H1 (cell line): ENCODE data around the gene RBM14. TPM values are rescaled to one million over a fixed set of nuclear protein-coding genes. Genes with fewer than 3 reads are reported as not detected.
A peak's percentile ranks its signal among the peaks of the same experiment; 100 is the strongest.

Experiments
- CTCF ChIA-PET: fragments of 300-600 bp; sonication (Branson Sonifier 250); formaldehyde crosslinking; loops from one replicate; lab custom pipeline; 2021; ENCODE audit not compliant: partially characterized antibody; lab: Charles Lee
- POLR2A ChIA-PET: fragments of 300-600 bp; sonication (Branson Sonifier 250); formaldehyde crosslinking; loops from one replicate; lab custom pipeline; 2021; ENCODE audit warnings: inconsistent platforms; ENCODE audit not compliant: partially characterized antibody; lab: Charles Lee
- DNase-seq, 2 experiments: peaks; one replicate each; pipeline versions ENCODE4 v3.0.0 to v3.0.0-alpha.2; 2010 to 2022; ENCODE audit warnings: low spot score in 2 of 2, low read depth in 1 of 2, mixed read lengths in 1 of 2
- FAIRE-seq: peaks from 2 replicates; lab custom pipeline; 2011; peaks lifted over from hg19 to GRCh38; lab: Jason Lieb, UNC
- H2AFZ ChIP-seq: 2 replicates; pipeline ENCODE4 v1.8.1; 2012; ENCODE audit warnings: low read length, inconsistent platforms
- H2AK5ac ChIP-seq: 2 replicates; pipeline ENCODE4 v1.6.1; 2013; ENCODE audit warnings: low read depth, low read length
- H2BK120ac ChIP-seq: replicated peaks from 2 replicates; pipeline ENCODE3; 2013; ENCODE audit warnings: low read depth, low read length, inconsistent platforms
- H2BK12ac ChIP-seq: 2 replicates; pipeline ENCODE4 v1.6.1; 2013; ENCODE audit warnings: low read depth, low read length
- H2BK15ac ChIP-seq: 2 replicates; pipeline ENCODE4 v1.6.1; 2013; ENCODE audit warnings: low read length
- H2BK20ac ChIP-seq: 2 replicates; pipeline ENCODE4 v1.6.1; 2013; ENCODE audit warnings: low read length
- H2BK5ac ChIP-seq: 2 replicates; pipeline ENCODE4 v1.6.1; 2013; ENCODE audit warnings: low read depth, low read length
- H3K14ac ChIP-seq: 2 replicates; pipeline ENCODE4 v1.6.1; 2013; ENCODE audit warnings: inconsistent platforms; ENCODE audit not compliant: insufficient read length
- H3K18ac ChIP-seq: 2 replicates; pipeline ENCODE4 v1.6.1; 2013; ENCODE audit warnings: low read length; ENCODE audit errors: extremely low read depth
- H3K23ac ChIP-seq: 2 replicates; pipeline ENCODE4 v1.6.1; 2013; ENCODE audit warnings: inconsistent platforms; ENCODE audit not compliant: insufficient read length
- H3K23me2 ChIP-seq: 2 replicates; pipeline ENCODE4 v1.6.1; 2013; ENCODE audit warnings: low read depth, low read length
- H3K27ac ChIP-seq: 2 replicates; pipeline ENCODE4 v1.6.1; 2011; ENCODE audit warnings: low read depth, low read length, inconsistent platforms
- H3K27me3 ChIP-seq, 4 experiments: replicated peaks in 1 of 4; 1 replicate in 1 of 4; 2 replicates in 3 of 4; pipeline versions ENCODE4 v1.6.1 to v1.8.1; 2011 to 2013; ENCODE audit warnings: low read length in 3 of 4, mild to moderate bottlenecking in 3 of 4, inconsistent platforms in 2 of 4, mixed read lengths in 2 of 4, moderate library complexity in 1 of 4; ENCODE audit not compliant: control insufficient read depth in 3 of 4, insufficient read depth in 3 of 4; ENCODE audit errors: extremely low read depth in 1 of 4
- H3K36me3 ChIP-seq, 4 experiments: 2 replicates each; pipeline versions ENCODE4 v1.6.1 to v1.8.1; 2011 to 2013; ENCODE audit warnings: mild to moderate bottlenecking in 4 of 4, low read length in 3 of 4, moderate library complexity in 2 of 4, control low read depth in 1 of 4, inconsistent platforms in 1 of 4; ENCODE audit not compliant: insufficient read depth in 4 of 4, control insufficient read depth in 2 of 4
- H3K4ac ChIP-seq: replicated peaks from 2 replicates; pipeline ENCODE3; 2013; ENCODE audit warnings: low read length, low read depth, mixed read lengths, inconsistent platforms; ENCODE audit not compliant: insufficient read length
- H3K4me1 ChIP-seq, 4 experiments: replicated peaks in 1 of 4; 1 replicate in 1 of 4; 2 replicates in 3 of 4; pipeline versions ENCODE4 v1.6.1 to v1.8.1; 2011 to 2013; ENCODE audit warnings: low read length in 3 of 4, inconsistent platforms in 2 of 4, mixed read lengths in 1 of 4; ENCODE audit not compliant: insufficient read depth in 4 of 4, control insufficient read depth in 3 of 4
- H3K4me2 ChIP-seq, 2 experiments: 2 replicates each; pipeline versions ENCODE4 v1.6.1 to v1.8.1; 2011 to 2013; ENCODE audit warnings: low read depth in 2 of 2, low read length in 2 of 2, control low read depth in 1 of 2, inconsistent platforms in 1 of 2, mild to moderate bottlenecking in 1 of 2; ENCODE audit not compliant: insufficient read depth in 1 of 2
- H3K4me3 ChIP-seq, 4 experiments: fragments of 200-600, 300-600 bp in 1 of 4; sonication (generic), shearing (Covaris generic), sonication (Bioruptor Twin) in 1 of 4; 2 replicates each; pipeline versions ENCODE4 v1.5.1 to v1.8.1; 2011 to 2016; ENCODE audit warnings: low read length in 4 of 4, low read depth in 3 of 4, control low read depth in 2 of 4, inconsistent platforms in 2 of 4, mild to moderate bottlenecking in 2 of 4, mixed read lengths in 1 of 4, moderate library complexity in 1 of 4; ENCODE audit not compliant: insufficient read depth in 2 of 4; ENCODE audit errors: extremely low read depth in 1 of 4
- H3K56ac ChIP-seq: replicated peaks from 2 replicates; pipeline ENCODE3; 2013; ENCODE audit warnings: low read depth, mild to moderate bottlenecking, mixed read lengths, low read length, inconsistent platforms; ENCODE audit not compliant: insufficient read length
- H3K79me1 ChIP-seq: 2 replicates; pipeline ENCODE4 v1.6.1; 2013; ENCODE audit warnings: low read depth, low read length, control low read depth
- H3K79me2 ChIP-seq, 2 experiments: 2 replicates each; pipeline versions ENCODE4 v1.6.1 to v1.8.1; 2012 to 2013; ENCODE audit warnings: low read length in 2 of 2, mild to moderate bottlenecking in 2 of 2, inconsistent platforms in 1 of 2; ENCODE audit not compliant: insufficient read depth in 2 of 2, control insufficient read depth in 1 of 2
- H3K9ac ChIP-seq, 4 experiments: replicated peaks in 1 of 4; 1 replicate in 1 of 4; 2 replicates in 3 of 4; pipeline versions ENCODE4 v1.6.1 to v1.8.1; 2011 to 2013; ENCODE audit warnings: low read depth in 3 of 4, low read length in 3 of 4, control low read depth in 2 of 4, mild to moderate bottlenecking in 2 of 4, moderate library complexity in 2 of 4, inconsistent platforms in 1 of 4; ENCODE audit errors: extremely low read depth in 1 of 4
- H3K9me3 ChIP-seq, 2 experiments: 2 replicates each; pipeline versions ENCODE4 v1.6.1 to v1.8.1; 2012 to 2013; ENCODE audit warnings: mild to moderate bottlenecking in 2 of 2, moderate library complexity in 2 of 2, control low read depth in 1 of 2, inconsistent platforms in 1 of 2, low read depth in 1 of 2, low read length in 1 of 2, mixed read lengths in 1 of 2; ENCODE audit not compliant: insufficient read depth in 2 of 2
- H4K20me1 ChIP-seq, 2 experiments: replicated peaks in 1 of 2; 2 replicates each; pipeline versions ENCODE3 to v1.8.1; 2011 to 2013; ENCODE audit warnings: inconsistent platforms in 2 of 2, low read length in 2 of 2, mild to moderate bottlenecking in 1 of 2; ENCODE audit not compliant: insufficient read depth in 2 of 2, control insufficient read depth in 1 of 2
- H4K5ac ChIP-seq: 2 replicates; pipeline ENCODE4 v1.6.1; 2013; ENCODE audit warnings: low read length, low read depth, mixed read lengths, inconsistent platforms; ENCODE audit not compliant: insufficient read length
- H4K8ac ChIP-seq: 2 replicates; pipeline ENCODE4 v1.8.0; 2013; ENCODE audit warnings: mild to moderate bottlenecking, moderate library complexity, low read length, inconsistent platforms; ENCODE audit not compliant: insufficient read depth; ENCODE audit errors: extremely low read depth
- H4K91ac ChIP-seq: replicated peaks from 2 replicates; pipeline ENCODE3; 2013; ENCODE audit warnings: low read length, mixed read lengths, inconsistent platforms; ENCODE audit not compliant: insufficient read length
- HDAC2 ChIP-seq, 2 experiments: fragments of 300-600 bp in 1 of 2; sonication (generic) in 1 of 2; IDR thresholded peaks; 2 replicates each; pipeline ENCODE4 v1.6.1; 2011 to 2012; ENCODE audit warnings: low read depth in 2 of 2, low read length in 2 of 2, mild to moderate bottlenecking in 2 of 2, moderate library complexity in 2 of 2, borderline replicate concordance in 1 of 2, inconsistent platforms in 1 of 2
- TCF12 ChIP-seq: IDR thresholded peaks from 2 replicates; pipeline ENCODE4 v1.6.1; 2011; ENCODE audit warnings: low read depth, mild to moderate bottlenecking, low read length
- WGBS, 2 experiments: shearing (Covaris generic) in 1 of 2; methylation state at CpG; one replicate each; pipeline versions ENCODE4 v1.1.6 to v1.1.7; 2013 to 2015; ENCODE audit warnings: low lambda C conversion rate in 2 of 2, mixed read lengths in 2 of 2, inconsistent platforms in 1 of 2, low coverage in 1 of 2, missing lambda C conversion rate in 1 of 2; ENCODE audit not compliant: insufficient replicate concordance in 2 of 2, insufficient coverage in 1 of 2, insufficient read length in 1 of 2; ENCODE audit errors: extremely low coverage in 1 of 2, missing lambda C conversion rate in 1 of 2; 5-methylcytosine and 5-hydroxymethylcytosine counted together
- polyA plus RNA-seq, 7 experiments: library from polyadenylated mRNA; depleted of rRNA in 3 of 7; stranded (reverse) in 5 of 7; unstranded in 2 of 7; fragments of >200 nt in 5 of 7; fragments of 200-250 nt in 2 of 7; gene quantifications; 1 replicate in 5 of 7; 2 replicates in 1 of 7; 4 replicates in 1 of 7; pipeline versions ENCODE4 v1.2.1 to v1.2.3, GENCODE V29; 2011 to 2013; ENCODE audit warnings: missing spikeins in 2 of 7, mixed read lengths in 2 of 7
- total RNA-seq: library from RNA; stranded (reverse); fragmentation: NEBNext Ultra II Directional; extraction: Animal tissue kit (Norgen Biotek cat#: 25700); gene quantifications from 2 replicates; pipeline ENCODE4 v1.2.1, GENCODE V29; 2021

RBM14 gene
- total and polyA plus RNA-seq, 2 of the 8 experiments (the other 6 are each of a cell fraction or from before 2014, with no cell fraction given) = 67.2 to 142 TPM

- Histone ChIP-seq H4K5ac (no peak overlapping the region), H3K4me2 (peak overlapping the region; percentile 86 to 94), H3K9ac (peak overlapping the region; percentile 86 to 99 (median 94))
- TF ChIP-seq TCF12 = no peak
- 0 out of 4 replicates have a peak, but pooled peaks of 1 of the 2 experiments have one; percentile 6 for TF ChIP-seq HDAC2 (IDR thresholded peaks at IDR 0.05; ENCODE audit: borderline replicate concordance in 1 of 2, low read depth in 2 of 2, low read length in 2 of 2)
- TF ChIP-seq, all 59 proteins: peak for 1
- Histone ChIP-seq H3K79me1 (no peaks in the 10 kb centered on the region; the same call in none of the 2 replicates), H3K4ac (no peak overlapping the region), H2BK12ac (no peak overlapping the region; the same call in 1 of the 2 replicates), H2BK20ac (no peak overlapping the region), H2BK15ac (no peak overlapping the region), H2AK5ac (no peak overlapping the region), H2BK120ac (no peak overlapping the region), H3K27ac (peak overlapping the region; percentile 98), H4K91ac (peak overlapping the region; percentile 10), H3K56ac (no peak overlapping the region), H3K23ac (no peak overlapping the region), H4K20me1 (peaks cover 30 to 35% of the 10 kb centered on the region in 2 experiments), H2AFZ (no peak overlapping the region), H4K8ac (peak overlapping the region; percentile 19; the same call in 1 of the 2 replicates), H3K79me2 (peaks cover 47 to 58% of the 10 kb centered on the region in 2 experiments), H2BK5ac (peak overlapping the region; percentile 100; the same call in 1 of the 2 replicates), H3K18ac (no peak overlapping the region; the same call in 1 of the 2 replicates), H3K4me3 (peak overlapping the region; percentile 81 to 99 (median 92)), H3K36me3 (peaks cover 2 to 32% (median 10%) of the 10 kb centered on the region in 4 experiments; a peak in 5 of 8 replicates), H3K4me1 (peaks cover 0 to 15% (median 3%) of the 10 kb centered on the region in 4 experiments; a peak in 4 of 7 replicates), H3K23me2 (peaks cover 11% of the 10 kb centered on the region), H3K27me3 (no peaks in the 10 kb centered on the region), H3K9me3 (no peaks in the 10 kb centered on the region), H3K14ac (no peak overlapping the region)
- POLR2A ChIA-PET = interaction anchor here (0.6 to 66.2 kb wide), 26 partner anchors 4 to 340 kb away, joined by 3 to 2165 read pairs (median 6); partner anchors contain the start of genes ACTN3, BBS1, CCDC87 and CCS
- CTCF ChIA-PET = interaction anchor here (0.7 to 3.2 kb wide), 6 partner anchors 10 to 122 kb away, joined by 3 to 14 read pairs (median 4); partner anchors contain the start of genes CCDC87 and CCS
- FAIRE-seq = no peak
- WGBS, 2 experiments = 4% methylated on average over 32 of the region's 38 CpGs; no CpG with 5 or more reads in 1 of the 2 experiments
- DNase-seq = no peak
Measured at GRCh38 chr11:66617155-66617834, 865 bp downstream of the RBM14 start.
